GM18517 (cell line): ENCODE results near the gene C4A.
"Not testable (repeated sequence)": the region's sequence is repeated elsewhere in the genome, so short reads cannot be mapped to it uniquely, and the experiment has no call there.

ENCODE experiments used
- ATAC-seq: cut with Tn5 transposase; IDR thresholded peaks from one replicate; pipeline ENCODE4 v1.9.1; 2021; ENCODE audit warnings: mild to moderate bottlenecking, moderate library complexity; ENCODE audit not compliant: unreplicated experiment

The C4A gene

GRCh38 chr6:31958741-31959739 is 22.8 kb upstream of the C4A start, which contains the start of the genes NELFE and SKIC2:
NELFE (minus strand) TSS chr6:31958971; CDS start chr6:31958446, 525 bp downstream.
SKIC2 (plus strand) TSS chr6:31959175; CDS start chr6:31959193, 18 bp downstream.
- ATAC-seq = peak; percentile 88

GRCh38 chr6:31961616-31962015 is 20.2 kb upstream of the C4A start:
- ATAC-seq = no peak

DNA sequence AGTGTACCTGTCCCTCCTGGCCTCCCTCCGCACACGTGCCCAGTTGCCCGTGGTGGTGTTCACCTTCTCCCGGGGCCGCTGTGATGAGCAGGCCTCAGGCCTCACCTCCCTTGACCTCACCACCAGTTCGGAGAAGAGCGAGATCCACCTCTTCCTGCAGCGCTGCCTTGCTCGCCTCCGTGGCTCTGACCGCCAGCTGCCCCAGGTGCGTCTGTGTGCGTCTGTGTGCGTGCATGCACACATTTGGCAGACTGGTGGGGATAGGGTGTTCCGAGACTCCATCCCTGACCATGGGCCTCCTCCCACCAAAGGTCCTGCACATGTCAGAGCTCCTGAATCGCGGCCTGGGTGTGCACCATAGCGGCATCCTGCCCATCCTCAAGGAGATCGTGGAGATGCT is 17.9 kb upstream of the C4A start:
- ATAC-seq = no peak

GRCh38 chr6:31965700-31966099 is 16.2 kb upstream of the C4A start:
- ATAC-seq = no peak

DNA sequence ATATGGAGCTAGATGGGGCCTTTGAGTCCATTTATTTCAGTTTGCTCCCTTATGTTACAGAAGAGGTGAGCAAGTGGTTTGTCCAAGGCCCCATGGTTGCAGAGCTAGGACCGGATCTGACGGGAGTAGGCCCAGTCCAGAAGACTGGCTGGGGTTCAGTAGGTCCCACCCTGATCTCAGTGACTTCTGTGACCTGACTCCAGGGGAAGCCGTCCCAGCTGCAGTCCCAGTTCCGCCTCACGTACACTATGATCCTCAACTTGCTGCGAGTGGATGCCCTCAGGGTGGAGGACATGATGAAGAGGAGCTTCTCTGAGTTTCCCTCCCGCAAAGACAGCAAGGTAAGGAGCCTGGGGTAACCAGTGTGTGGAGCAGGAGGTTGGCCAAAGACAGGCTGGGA is 15.4 kb upstream of the C4A start:
- no peak for ATAC-seq

GRCh38 chr6:31966997-31967925 is 14.6 kb upstream of the C4A start:
- ATAC-seq = no peak

GRCh38 chr6:31967926-31968320 is 13.9 kb upstream of the C4A start:
- ATAC-seq = no peak

- no peak for ATAC-seq
Measured at GRCh38 chr6:31968326-31968725, 13.5 kb upstream of the C4A start.

DNA sequence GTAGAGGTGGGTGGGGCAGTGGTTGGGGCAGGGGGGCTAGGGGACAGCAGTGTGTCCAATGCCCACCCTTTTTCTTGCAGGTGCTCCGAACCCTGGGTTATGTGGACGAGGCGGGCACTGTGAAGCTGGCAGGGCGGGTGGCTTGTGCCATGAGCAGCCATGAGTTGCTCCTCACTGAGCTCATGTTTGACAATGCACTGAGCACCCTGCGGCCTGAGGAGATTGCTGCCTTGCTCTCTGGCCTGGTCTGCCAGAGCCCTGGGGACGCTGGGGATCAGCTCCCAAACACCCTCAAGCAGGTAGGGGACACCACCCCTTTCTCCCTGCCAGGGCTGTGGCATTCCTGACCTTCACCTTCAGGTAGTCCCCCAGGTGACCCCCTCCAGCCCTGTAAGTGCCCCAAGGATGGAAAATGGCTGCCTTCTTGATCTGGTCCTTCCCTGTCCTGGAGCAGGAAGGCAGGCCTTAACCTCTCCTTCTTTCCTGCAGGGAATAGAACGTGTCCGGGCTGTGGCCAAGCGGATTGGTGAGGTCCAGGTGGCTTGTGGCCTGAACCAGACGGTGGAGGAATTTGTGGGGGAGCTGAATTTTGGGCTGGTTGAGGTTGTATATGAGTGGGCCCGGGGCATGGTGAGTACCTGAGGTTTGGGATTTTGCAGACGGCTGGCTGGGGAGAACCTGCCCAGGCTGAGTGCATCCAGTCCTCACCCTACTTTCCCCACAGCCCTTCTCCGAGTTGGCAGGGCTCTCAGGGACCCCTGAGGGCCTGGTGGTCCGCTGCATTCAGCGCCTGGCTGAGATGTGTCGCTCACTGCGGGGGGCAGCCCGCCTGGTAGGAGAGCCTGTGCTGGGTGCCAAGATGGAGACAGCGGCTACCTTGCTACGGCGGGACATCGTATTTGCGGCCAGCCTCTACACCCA is 12.8 kb upstream of the C4A start:
- no peak for ATAC-seq

DNA sequence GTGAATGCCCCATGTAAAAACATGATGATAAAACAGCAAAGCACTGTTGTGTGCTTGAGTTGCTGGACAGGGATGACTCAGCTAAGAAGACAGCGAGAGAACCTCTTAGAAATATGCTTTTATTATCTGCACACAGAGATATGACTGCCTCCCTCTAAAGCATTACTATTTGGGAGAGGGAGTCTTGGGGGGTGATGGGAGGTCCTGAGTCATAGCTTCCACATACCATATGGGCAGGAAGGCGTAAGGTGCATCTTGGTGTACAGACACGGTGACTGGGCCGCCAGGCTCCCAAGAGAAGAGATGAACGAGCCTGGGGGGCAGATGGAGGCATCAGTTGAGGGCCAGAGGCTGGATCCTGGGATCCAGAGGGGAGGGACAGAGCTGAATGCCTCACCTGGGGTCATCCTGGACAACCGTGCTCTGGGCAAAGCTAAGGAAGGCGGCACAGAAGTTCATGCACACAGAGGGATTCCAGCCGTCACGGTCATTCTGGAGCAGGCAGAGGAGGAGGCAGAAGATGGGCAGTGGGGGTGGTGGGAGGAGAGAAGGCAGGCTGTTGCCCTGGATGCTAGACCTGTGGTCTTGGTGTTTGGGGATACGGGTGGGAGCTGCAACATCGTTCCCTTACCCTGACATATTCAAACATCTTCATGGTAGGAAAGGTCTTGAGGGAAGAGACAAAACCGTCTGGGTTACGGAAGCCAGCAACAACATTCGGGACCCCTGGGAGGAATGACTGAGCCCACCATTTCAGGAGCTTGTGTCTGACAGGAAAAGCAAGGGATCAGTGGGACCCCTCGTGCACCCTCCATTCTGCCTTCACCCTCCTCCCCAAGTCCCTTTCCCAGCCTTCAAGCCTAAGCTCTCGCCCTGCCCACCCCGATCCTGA is 11.9 kb upstream of the C4A start:
- ATAC-seq = no peak

DNA sequence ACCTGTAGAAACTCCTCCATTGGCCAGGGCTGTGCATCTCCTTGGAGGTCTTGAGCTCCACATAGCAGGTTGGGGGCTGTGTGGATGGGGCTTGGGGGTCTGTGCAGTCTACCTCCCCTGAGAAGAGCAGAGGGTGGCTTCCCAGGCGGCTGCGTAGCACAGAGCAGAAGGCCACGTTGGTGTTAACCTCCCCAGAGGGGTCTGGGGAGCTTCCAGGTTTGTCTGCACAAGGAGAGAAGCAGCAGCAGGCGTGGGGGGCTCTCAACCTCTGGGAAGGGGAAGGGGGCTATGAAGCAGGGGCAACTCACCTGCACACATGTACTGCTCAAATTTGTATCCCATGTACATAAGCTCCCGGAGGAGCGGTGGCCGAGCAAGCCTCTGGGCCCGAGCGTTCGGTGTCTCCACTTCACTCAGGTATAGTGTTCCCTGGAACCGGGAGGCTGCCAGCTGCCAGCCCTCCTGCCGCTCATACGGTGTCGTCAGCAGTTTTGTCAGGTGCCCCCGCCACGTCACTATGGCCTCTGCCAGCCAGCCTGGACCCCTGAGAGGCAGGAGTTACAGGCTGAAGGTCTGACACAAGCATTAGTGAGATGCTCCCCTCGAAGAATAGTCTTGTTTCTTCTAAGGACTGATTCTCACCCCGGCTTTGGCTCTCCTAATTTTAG is 11.1 kb upstream of the C4A start:
- ATAC-seq = no peak

- no peak for ATAC-seq
Measured at GRCh38 chr6:31971279-31971992, 10.4 kb upstream of the C4A start.

- ATAC-seq = peak; percentile 80
Measured at GRCh38 chr6:31971993-31972708, 9.7 kb upstream of the C4A start, which contains the start of gene DXO. DXO (minus strand) TSS chr6:31972138; CDS start chr6:31971675, 463 bp downstream.

DNA sequence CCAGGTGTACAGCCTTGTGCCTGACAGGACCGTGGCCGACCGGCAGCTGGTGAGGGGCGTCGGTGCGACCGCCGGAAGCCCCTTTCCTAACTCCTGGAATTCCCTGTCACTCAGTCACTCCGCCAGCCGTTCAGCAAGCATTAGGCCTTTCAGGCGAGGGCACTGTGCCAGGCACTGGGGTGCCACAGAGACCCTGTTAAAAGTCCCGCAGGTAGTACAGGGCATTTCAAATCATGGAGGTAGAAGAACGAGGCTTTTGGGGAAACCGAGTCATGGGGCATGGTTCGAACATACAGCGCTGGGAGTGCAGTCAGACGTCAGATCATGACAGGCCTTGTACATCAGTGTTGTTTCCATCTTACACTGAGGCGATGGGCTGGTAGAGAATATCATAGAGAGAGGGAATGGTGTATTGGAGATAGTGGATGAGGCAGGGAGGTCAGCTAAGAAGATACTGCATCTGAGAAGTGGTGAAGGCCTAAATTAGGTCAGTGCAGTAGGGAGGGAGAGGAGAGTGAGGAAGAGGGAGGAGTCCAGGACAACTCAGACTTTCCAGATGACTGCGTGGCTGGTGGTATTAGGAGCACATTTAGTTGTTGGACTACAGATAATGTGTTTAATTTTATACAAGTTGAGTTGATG is 9.0 kb upstream of the C4A start:
- ATAC-seq = no peak

DNA sequence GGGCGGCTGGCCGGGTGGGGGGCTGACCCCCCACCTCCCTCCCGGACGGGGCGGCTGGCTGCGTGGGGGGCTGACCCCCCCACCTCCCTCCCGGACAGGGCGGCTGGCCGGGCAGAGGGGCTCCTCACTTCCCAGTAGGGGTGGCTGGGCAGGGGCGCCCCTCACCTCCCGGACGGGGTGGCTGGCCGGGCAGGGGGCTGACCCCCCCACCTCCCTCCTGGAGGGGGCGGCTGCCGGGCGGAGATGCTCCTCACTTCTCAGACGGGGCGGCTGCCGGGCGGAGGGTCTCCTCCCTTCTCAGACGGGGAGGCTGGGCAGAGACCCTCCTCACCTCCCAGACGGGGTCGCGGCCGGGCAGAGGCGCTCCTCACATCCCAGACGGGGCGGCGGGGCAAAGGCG is 5.8 kb upstream of the C4A start:
- ATAC-seq = not testable (repeated sequence)

GRCh38 chr6:31977816-31978431 is 3.9 kb upstream of the C4A start:
- no peak for ATAC-seq
